OCI-LY7 (cell line): ENCODE measurements around the gene CDH22. TPM values are rescaled to one million over a fixed set of nuclear protein-coding genes. Genes with fewer than 3 reads are reported as not detected.

ENCODE experiments used
- BruUV-seq: library from RNA; stranded (reverse); fragments of 400-500 nt; replicated peaks from 2 replicates; lab custom pipeline; 2021; lab: Mats Ljungman, UMichigan
- CTCF ChIA-PET: fragments of 300-600 bp; sonication (Branson Sonifier 250); formaldehyde crosslinking; loops from one replicate; lab custom pipeline; 2022; ENCODE audit warnings: antibody characterized with exemption; ENCODE audit not compliant: unreplicated experiment; lab: Charles Lee
- POLR2A ChIA-PET: fragments of 300-600 bp; sonication (Branson Sonifier 250); formaldehyde crosslinking; loops from one replicate; lab custom pipeline; 2022; ENCODE audit warnings: antibody characterized with exemption; lab: Charles Lee
- DNase-seq: peaks from one replicate; pipeline ENCODE4 v3.0.0-alpha.2; 2015; ENCODE audit warnings: low spot score
- H2AFZ ChIP-seq: fragments of 200-600 bp; sonication (generic), shearing (Covaris generic); 2 replicates; pipeline ENCODE4 v1.6.1; 2014; ENCODE audit warnings: mild to moderate bottlenecking, antibody characterized with exemption, low read length, moderate library complexity
- H3K27ac ChIP-seq: fragments of 200-600 bp; sonication (generic); 2 replicates; pipeline ENCODE4 v1.5.1; 2014; ENCODE audit warnings: mixed run types, low read depth, mild to moderate bottlenecking, moderate library complexity, low read length, inconsistent platforms; ENCODE audit not compliant: poor library complexity, severe bottlenecking
- H3K36me3 ChIP-seq: fragments of 200-600 bp; sonication (generic); 2 replicates; pipeline ENCODE4 v1.6.1; 2014; ENCODE audit warnings: mild to moderate bottlenecking, antibody characterized with exemption, low read length, moderate library complexity, mixed read lengths; ENCODE audit not compliant: insufficient read depth
- H3K4me1 ChIP-seq: fragments of 200-600 bp; sonication (generic); 2 replicates; pipeline ENCODE4 v1.5.1; 2014; ENCODE audit warnings: mild to moderate bottlenecking, low read length; ENCODE audit not compliant: insufficient read depth, poor library complexity, severe bottlenecking
- H3K4me2 ChIP-seq: fragments of 200-600 bp; sonication (generic); 2 replicates; pipeline ENCODE4 v1.6.1; 2014; ENCODE audit warnings: mild to moderate bottlenecking, low read length
- H3K4me3 ChIP-seq: fragments of 200-600 bp; sonication (generic); 2 replicates; pipeline ENCODE4 v1.5.1; 2014; ENCODE audit warnings: mild to moderate bottlenecking, low read depth, low read length; ENCODE audit not compliant: poor library complexity, severe bottlenecking
- H3K79me2 ChIP-seq: fragments of 200-600 bp; sonication (generic); 2 replicates; pipeline ENCODE4 v1.6.1; 2016; ENCODE audit warnings: low read depth, mild to moderate bottlenecking, low read length, moderate library complexity, mixed read lengths; ENCODE audit not compliant: insufficient read depth
- H3K9me2 ChIP-seq: fragments of 200-600 bp; sonication (generic); 2 replicates; pipeline ENCODE4 v1.6.1; 2016; ENCODE audit warnings: mild to moderate bottlenecking, low read length, mixed read lengths; ENCODE audit not compliant: insufficient read depth
- H3K9me3 ChIP-seq: fragments of 200-600 bp; sonication (generic); 2 replicates; pipeline ENCODE4 v1.6.1; 2014; ENCODE audit warnings: mild to moderate bottlenecking, mixed run types, low read length, mixed read lengths
- H4K20me1 ChIP-seq: fragments of 200-600 bp; sonication (generic); 2 replicates; pipeline ENCODE4 v1.6.1; 2014; ENCODE audit warnings: mild to moderate bottlenecking, antibody characterized with exemption, low read length, moderate library complexity, mixed read lengths; ENCODE audit not compliant: insufficient read depth
- CTCF ChIP-seq: fragments of 200-600 bp; sonication (generic); conservative IDR thresholded peaks from 2 replicates; pipeline ENCODE4 v1.5.1; 2014; ENCODE audit warnings: mild to moderate bottlenecking, antibody characterized with exemption, low read length, moderate library complexity, mixed read lengths
- EZH2phosphoT487 ChIP-seq: fragments of 200-600 bp; sonication (generic); IDR thresholded peaks from 2 replicates; pipeline ENCODE4 v1.6.1; 2018; ENCODE audit warnings: low read depth, borderline replicate concordance, mild to moderate bottlenecking, mixed run types, antibody characterized with exemption, low read length, moderate library complexity, mixed read lengths
- intact Hi-C: fragments of 100-400 bp; cut with micrococcal nuclease; formaldehyde crosslinking; loops from one replicate; pipeline ENCODE4 v1.10.0; 2022; ENCODE audit not compliant: unreplicated experiment
- total RNA-seq, 2 experiments: library from RNA; depleted of rRNA in 1 of 2; stranded (reverse); fragments of >200 nt in 1 of 2; shearing (Covaris generic) in 1 of 2; gene quantifications; 2 replicates each; pipeline ENCODE4 v1.2.3, GENCODE V29; 2014 to 2022

CDH22 gene
- total RNA-seq, 2 experiments from 2014 or later, result not detected

- no peak overlapping the region for H2AFZ ChIP-seq
- no peaks in the 10 kb centered on the region for H3K79me2 ChIP-seq
- no peak for DNase-seq
- no peaks in the 10 kb centered on the region for H3K9me2 ChIP-seq
- no peak overlapping the region for H3K27ac ChIP-seq
- H3K4me3 ChIP-seq, result no peak overlapping the region
- no peaks in the 10 kb centered on the region for H4K20me1 ChIP-seq
- no peaks in the 10 kb centered on the region for H3K36me3 ChIP-seq
- TF ChIP-seq CTCF, result no peak
- no peak for TF ChIP-seq EZH2phosphoT487
- BruUV-seq, result no TSS peak
- no peaks in the 10 kb centered on the region for H3K4me1 ChIP-seq
- POLR2A ChIA-PET, result interaction anchor here (0.6 kb wide), 1 partner anchor 389 kb away, joined by 3 read pairs; no protein-coding TSS in a partner anchor
- no peaks in the 10 kb centered on the region for H3K9me3 ChIP-seq
- intact Hi-C loops, result no loop called here
- H3K4me2 ChIP-seq, result no peak overlapping the region
- CTCF ChIA-PET, result no interaction called here
Observed at GRCh38 chr20:46156065-46156464, 152.2 kb downstream of the CDH22 start.

- POLR2A ChIA-PET, result no interaction called here
- intact Hi-C loops, result no loop called here
- DNase-seq, result no peak
- no peaks in the 10 kb centered on the region for H3K36me3 ChIP-seq
- H3K79me2 ChIP-seq, result no peaks in the 10 kb centered on the region
- BruUV-seq, result no TSS peak
- CTCF ChIA-PET, result no interaction called here
- H3K9me2 ChIP-seq, result no peaks in the 10 kb centered on the region
- H3K4me3 ChIP-seq, result no peak overlapping the region
- no peaks in the 10 kb centered on the region for H4K20me1 ChIP-seq
- TF ChIP-seq EZH2phosphoT487 (no peak), CTCF (no peak)
- H3K4me1 ChIP-seq, result no peaks in the 10 kb centered on the region
- no peak overlapping the region for H3K4me2 ChIP-seq
- no peak overlapping the region for H2AFZ ChIP-seq
- H3K9me3 ChIP-seq, result no peaks in the 10 kb centered on the region
- no peak overlapping the region for H3K27ac ChIP-seq
Observed at GRCh38 chr20:46154796-46155195, 153.5 kb downstream of the CDH22 start.

- ChIA-PET CTCF (no interaction called here), POLR2A (no interaction called here)
- no peaks in the 10 kb centered on the region for H3K9me3 ChIP-seq
- intact Hi-C loops, result no loop called here
- no peaks in the 10 kb centered on the region for H4K20me1 ChIP-seq
- H3K36me3 ChIP-seq, result no peaks in the 10 kb centered on the region
- no peaks in the 10 kb centered on the region for H3K79me2 ChIP-seq
- no TSS peak for BruUV-seq
- no peak overlapping the region for H3K27ac ChIP-seq
- TF ChIP-seq CTCF, result no peak
- no peak for TF ChIP-seq EZH2phosphoT487
- no peak overlapping the region for H2AFZ ChIP-seq
- no peaks in the 10 kb centered on the region for H3K9me2 ChIP-seq
- no peak for DNase-seq
- H3K4me1 ChIP-seq, result no peaks in the 10 kb centered on the region
- no peak overlapping the region for H3K4me3 ChIP-seq
- H3K4me2 ChIP-seq, result no peak overlapping the region
Observed at GRCh38 chr20:46154305-46154704, 154.0 kb downstream of the CDH22 start.
